Amygdala (tissue), 56 donors: ENCODE data around the gene DACT3.

Experiments used
- DNase-seq, 56 donors: peaks; one replicate each; lab custom pipeline; 2025; lab: John Stamatoyannopoulos, UW

DACT3 gene

DNA sequence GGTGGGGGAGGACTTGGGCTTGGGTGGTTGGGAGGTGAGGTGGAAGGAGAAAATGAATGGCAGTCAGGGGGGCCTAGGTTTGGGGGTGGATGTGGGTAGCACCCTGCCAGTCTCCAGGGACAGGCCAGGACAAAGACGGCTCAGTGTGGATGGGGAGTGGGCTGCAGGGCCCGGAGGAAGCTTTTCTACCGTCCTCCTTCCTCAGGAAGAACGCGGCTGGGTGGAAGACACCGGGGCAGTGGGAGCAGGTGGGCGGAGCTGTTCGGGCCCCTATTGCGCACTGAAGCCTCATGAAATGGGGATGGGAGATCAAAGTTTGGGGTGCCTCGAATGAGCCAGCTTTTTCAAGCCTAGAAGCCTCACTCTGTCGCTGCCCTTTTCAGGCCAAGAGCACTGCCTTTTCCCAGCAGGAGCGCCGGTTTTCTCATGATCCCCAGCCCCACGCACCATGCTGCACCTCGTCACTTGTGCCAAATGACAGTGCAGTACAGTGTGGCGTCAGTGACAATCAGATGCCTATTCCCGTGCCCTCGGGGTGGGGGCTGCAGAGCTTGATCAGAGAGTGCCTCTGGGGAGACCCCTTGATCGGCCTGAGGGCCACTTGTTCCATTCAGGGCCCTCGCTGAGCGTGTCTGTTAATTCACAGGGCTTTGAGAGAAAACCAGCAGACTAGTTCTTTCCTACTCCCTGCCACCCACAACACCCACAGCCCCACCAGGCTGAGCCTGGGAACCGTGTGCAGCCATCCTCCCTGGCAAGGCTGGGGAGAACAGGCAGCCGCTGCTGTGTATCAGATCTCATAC, 58.4 kb downstream of the DACT3 start:
- peak in 14 of 56 donors; percentile 21 to 54 (median 40) for DNase-seq

DNA sequence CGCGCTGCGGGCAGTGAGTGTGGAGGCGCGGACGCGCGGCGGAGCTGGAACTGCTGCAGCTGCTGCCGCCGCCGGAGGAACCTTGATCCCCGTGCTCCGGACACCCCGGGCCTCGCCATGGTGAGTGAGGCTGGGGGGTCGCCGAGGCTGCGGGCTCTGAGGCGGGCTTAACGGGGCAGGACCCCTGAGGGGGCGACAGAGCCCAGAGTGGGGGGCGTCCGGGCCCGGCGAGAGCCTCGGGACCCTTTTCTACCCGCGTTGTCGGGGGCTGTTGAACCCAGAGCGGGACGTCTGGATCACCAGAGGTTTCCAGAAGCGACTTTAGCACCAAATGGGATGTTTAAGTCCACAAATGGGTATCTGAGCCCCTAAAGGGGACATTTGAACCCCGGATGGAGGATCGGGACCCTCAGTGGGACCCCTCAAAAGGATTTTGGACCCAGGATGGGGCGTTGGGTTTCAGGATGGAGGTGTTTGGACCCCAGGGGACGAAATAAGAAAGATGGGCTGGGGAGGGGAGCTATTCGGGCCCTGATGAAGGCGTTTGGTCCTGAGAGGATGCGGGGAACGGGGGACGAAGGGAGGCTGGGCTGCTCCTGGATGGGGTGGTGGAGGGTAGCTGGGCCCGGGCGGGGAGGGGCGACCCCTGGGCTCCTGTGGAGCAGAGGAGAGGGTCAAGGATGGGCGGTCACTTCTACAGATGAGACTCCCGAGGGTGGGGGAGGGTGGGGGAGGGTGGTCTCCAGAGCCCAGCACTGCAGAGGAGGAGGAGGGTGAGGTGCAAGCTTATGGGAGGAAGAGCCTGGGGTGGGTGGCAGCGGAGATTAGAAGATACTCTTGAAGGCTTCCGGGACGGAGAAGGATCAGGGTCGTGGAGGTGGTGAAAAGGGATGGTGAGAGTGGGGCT, 59.4 kb downstream of the DACT3 start, which contains the start of gene CALM3:
Gene CALM3, plus strand, starts transcription at position 13 of the 907 bp plus-strand sequence. Its CDS starts 105 bp downstream, at position 118.
- peak in 4 of 56 donors; percentile 40 to 91 (median 52) for DNase-seq

DNA sequence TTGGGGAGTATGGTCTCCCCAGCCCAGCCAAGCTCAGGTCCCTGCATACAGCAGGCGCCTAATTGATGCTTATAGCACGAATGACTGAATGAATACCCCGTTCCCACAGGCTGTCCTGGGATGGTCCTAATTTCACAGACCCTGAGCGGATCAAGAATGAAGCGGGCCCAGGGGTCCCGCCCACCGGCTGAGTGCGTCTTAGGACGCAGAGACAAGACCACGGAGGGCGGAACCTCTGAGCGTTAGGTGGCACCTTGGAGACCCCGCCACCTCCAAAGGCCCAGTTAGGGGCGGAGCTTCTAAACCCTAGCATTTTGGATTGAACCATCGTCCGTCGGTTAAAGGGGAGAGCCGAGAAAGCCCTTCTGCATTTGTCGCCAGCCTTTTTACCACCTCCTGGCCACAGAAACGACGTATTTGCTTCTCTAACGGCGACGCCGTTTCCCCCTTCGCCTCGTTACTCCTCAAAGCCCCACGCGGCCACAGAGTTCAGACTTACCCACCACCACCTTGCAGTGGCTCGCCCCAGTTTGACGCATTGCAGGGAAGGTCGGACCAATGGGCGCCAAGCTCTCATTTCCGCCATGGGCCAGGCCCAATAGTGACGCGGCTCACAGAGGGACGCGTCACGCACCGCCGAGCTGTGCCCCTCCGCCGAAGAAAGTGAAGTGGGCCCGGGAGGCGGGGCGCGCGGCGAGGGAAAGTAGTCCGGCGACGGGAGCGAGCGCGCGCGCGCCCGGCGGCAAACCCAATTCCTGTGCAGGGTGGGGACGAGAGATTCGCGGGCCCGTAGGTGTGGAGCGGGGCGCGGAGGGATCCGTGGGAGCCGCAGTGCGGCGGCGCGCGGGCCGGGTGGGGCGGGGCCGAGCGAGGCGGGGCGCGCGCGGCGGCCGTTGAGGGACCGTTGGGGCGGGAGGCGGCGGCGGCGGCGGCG, 60.3 kb downstream of the DACT3 start:
- peak; percentile 83 to 100 (median 93) for DNase-seq

DNA sequence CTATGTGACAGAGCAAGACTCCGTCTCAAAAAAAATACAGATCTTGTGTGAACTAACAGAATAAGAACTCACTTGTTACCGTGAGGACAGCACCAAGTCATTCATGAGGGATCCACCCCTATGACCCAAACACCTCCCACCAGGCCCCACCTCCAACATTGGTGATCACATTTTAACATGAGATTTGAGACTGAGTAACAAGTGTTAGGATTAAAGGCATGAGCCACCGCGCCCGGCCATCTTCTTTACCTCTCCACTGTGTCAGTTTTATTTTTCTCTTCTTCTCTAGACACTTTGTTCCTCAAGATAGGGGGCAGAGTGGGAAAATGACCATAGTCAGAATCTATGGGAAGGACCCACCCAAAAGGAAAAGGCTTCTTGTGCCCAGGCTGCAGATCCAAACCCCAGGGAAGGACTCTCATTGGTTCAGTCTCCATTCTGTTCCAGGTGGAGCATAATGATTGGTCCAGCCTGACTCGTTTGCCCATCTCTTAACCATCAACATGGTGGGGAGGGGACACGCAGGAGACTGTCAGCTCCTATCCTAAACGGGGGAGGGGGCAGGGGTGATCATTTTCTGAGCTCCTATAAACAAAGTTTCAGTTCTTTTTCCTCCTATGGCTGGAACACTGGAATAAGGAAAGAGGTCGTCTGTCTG, 61.1 kb downstream of the DACT3 start:
- no peak for DNase-seq

- no peak for DNase-seq
Observed at GRCh38 chr19:46598372-46598917, 62.5 kb downstream of the DACT3 start.
